ENCODE data around the gene UVRAG. TPM values are rescaled to one million over a fixed set of nuclear protein-coding genes. Genes with fewer than 3 reads are reported as not detected.
"Not testable (repeated sequence)": the region's sequence is repeated elsewhere in the genome, so short reads cannot be mapped to it uniquely, and the experiment has no call there.

Gene UVRAG
- total RNA-seq, 1 donor from 2014 or later, result 14.1 TPM

GRCh38 chr11:75868990-75869389, 54.0 kb downstream of the UVRAG start:
- H3K27me3 ChIP-seq (ENCODE audit: control insufficient read depth in 3 of 3, insufficient read depth in 3 of 3, low read length in 3 of 3), result no peaks in the 10 kb centered on the region
- peaks cover 6 to 14% (median 7%) of the 10 kb centered on the region in 3 donors for H3K4me1 ChIP-seq (ENCODE audit: control insufficient read depth in 3 of 3, insufficient read depth in 3 of 3, low read length in 3 of 3)
- no peak overlapping the region for H3K9ac ChIP-seq (ENCODE audit: low read depth in 1 of 3, low read length in 3 of 3)
- H3K36me3 ChIP-seq (ENCODE audit: control insufficient read depth in 3 of 3, insufficient read depth in 3 of 3, low read length in 3 of 3), result no peaks in the 10 kb centered on the region
- no peaks in the 10 kb centered on the region for H3K9me3 ChIP-seq (ENCODE audit: control insufficient read depth in 3 of 3, low read length in 3 of 3)
- H3K4me3 ChIP-seq (ENCODE audit: low read length in 3 of 3), result no peak overlapping the region
- H3K27ac ChIP-seq (ENCODE audit: low read depth, low read length), result no peak overlapping the region

GRCh38 chr11:75869661-75870455, 54.8 kb downstream of the UVRAG start:
- H3K27me3 ChIP-seq (ENCODE audit: control insufficient read depth in 3 of 3, insufficient read depth in 3 of 3, low read length in 3 of 3), result no peaks in the 10 kb centered on the region
- H3K36me3 ChIP-seq (ENCODE audit: control insufficient read depth in 3 of 3, insufficient read depth in 3 of 3, low read length in 3 of 3), result no peaks in the 10 kb centered on the region
- H3K4me1 ChIP-seq (ENCODE audit: control insufficient read depth in 3 of 3, insufficient read depth in 3 of 3, low read length in 3 of 3), result peaks cover 6 to 14% (median 7%) of the 10 kb centered on the region in 3 donors
- no peak overlapping the region for H3K4me3 ChIP-seq (ENCODE audit: low read length in 3 of 3)
- H3K9ac ChIP-seq (ENCODE audit: low read depth in 1 of 3, low read length in 3 of 3), result no peak overlapping the region
- no peaks in the 10 kb centered on the region for H3K9me3 ChIP-seq (ENCODE audit: control insufficient read depth in 3 of 3, low read length in 3 of 3)
- H3K27ac ChIP-seq (ENCODE audit: low read depth, low read length), result no peak overlapping the region

GRCh38 chr11:75872887-75873416, 57.9 kb downstream of the UVRAG start:
- no peaks in the 10 kb centered on the region for H3K9me3 ChIP-seq (ENCODE audit: control insufficient read depth in 3 of 3, low read length in 3 of 3)
- no peak overlapping the region for H3K9ac ChIP-seq (ENCODE audit: low read depth in 1 of 3, low read length in 3 of 3)
- H3K27me3 ChIP-seq (ENCODE audit: control insufficient read depth in 3 of 3, insufficient read depth in 3 of 3, low read length in 3 of 3), result no peaks in the 10 kb centered on the region
- H3K4me3 ChIP-seq (ENCODE audit: low read length in 3 of 3), result no peak overlapping the region
- H3K4me1 ChIP-seq (ENCODE audit: control insufficient read depth in 3 of 3, insufficient read depth in 3 of 3, low read length in 3 of 3), result peaks cover 4 to 8% (median 5%) of the 10 kb centered on the region in 3 donors
- H3K27ac ChIP-seq (ENCODE audit: low read depth, low read length), result no peak overlapping the region
- H3K36me3 ChIP-seq (ENCODE audit: control insufficient read depth in 3 of 3, insufficient read depth in 3 of 3, low read length in 3 of 3), result no peaks in the 10 kb centered on the region

- no peak overlapping the region for H3K27ac ChIP-seq (ENCODE audit: low read depth, low read length)
Measured at GRCh38 chr11:75873417-75874221, 58.6 kb downstream of the UVRAG start.

GRCh38 chr11:75874684-75875341, 59.8 kb downstream of the UVRAG start:
- Histone ChIP-seq H3K9me3 (ENCODE audit: control insufficient read depth in 3 of 3, low read length in 3 of 3) (no peaks in the 10 kb centered on the region), H3K4me1 (ENCODE audit: control insufficient read depth in 3 of 3, insufficient read depth in 3 of 3, low read length in 3 of 3) (no peaks in the 10 kb centered on the region), H3K9ac (ENCODE audit: low read depth in 1 of 3, low read length in 3 of 3) (no peak overlapping the region), H3K36me3 (ENCODE audit: control insufficient read depth in 3 of 3, insufficient read depth in 3 of 3, low read length in 3 of 3) (no peaks in the 10 kb centered on the region), H3K27ac (ENCODE audit: low read depth, low read length) (no peak overlapping the region), H3K27me3 (ENCODE audit: control insufficient read depth in 3 of 3, insufficient read depth in 3 of 3, low read length in 3 of 3) (no peaks in the 10 kb centered on the region), H3K4me3 (ENCODE audit: low read length in 3 of 3) (no peak overlapping the region)

More at GRCh38 chr11:75873417-75874221, 58.6 kb downstream of the UVRAG start:
- no peak overlapping the region for H3K4me3 ChIP-seq (ENCODE audit: low read length in 3 of 3)
- H3K27me3 ChIP-seq (ENCODE audit: control insufficient read depth in 3 of 3, insufficient read depth in 3 of 3, low read length in 3 of 3), result no peaks in the 10 kb centered on the region
- peaks cover 0 to 3% (median 0%) of the 10 kb centered on the region in 3 donors for H3K4me1 ChIP-seq (ENCODE audit: control insufficient read depth in 3 of 3, insufficient read depth in 3 of 3, low read length in 3 of 3)
- no peaks in the 10 kb centered on the region for H3K36me3 ChIP-seq (ENCODE audit: control insufficient read depth in 3 of 3, insufficient read depth in 3 of 3, low read length in 3 of 3)
- H3K9me3 ChIP-seq (ENCODE audit: control insufficient read depth in 3 of 3, low read length in 3 of 3), result no peaks in the 10 kb centered on the region
- H3K9ac ChIP-seq (ENCODE audit: low read depth in 1 of 3, low read length in 3 of 3), result no peak overlapping the region

GRCh38 chr11:75877327-75877726, 62.3 kb downstream of the UVRAG start:
- H3K27me3 ChIP-seq (ENCODE audit: control insufficient read depth in 3 of 3, insufficient read depth in 3 of 3, low read length in 3 of 3); H3K36me3 ChIP-seq (ENCODE audit: control insufficient read depth in 3 of 3, insufficient read depth in 3 of 3, low read length in 3 of 3); H3K4me3 ChIP-seq (ENCODE audit: low read length in 3 of 3): not testable (repeated sequence)

GRCh38 chr11:75877931-75878330, 62.9 kb downstream of the UVRAG start:
- not testable (repeated sequence) for H3K36me3 ChIP-seq (ENCODE audit: control insufficient read depth in 3 of 3, insufficient read depth in 3 of 3, low read length in 3 of 3); H3K9ac ChIP-seq (ENCODE audit: low read depth in 1 of 3, low read length in 3 of 3); H3K27me3 ChIP-seq (ENCODE audit: control insufficient read depth in 3 of 3, insufficient read depth in 3 of 3, low read length in 3 of 3); H3K4me3 ChIP-seq (ENCODE audit: low read length in 3 of 3); H3K9me3 ChIP-seq (ENCODE audit: control insufficient read depth in 3 of 3, low read length in 3 of 3); H3K4me1 ChIP-seq (ENCODE audit: control insufficient read depth in 3 of 3, insufficient read depth in 3 of 3, low read length in 3 of 3); H3K27ac ChIP-seq (ENCODE audit: low read depth, low read length)

More at GRCh38 chr11:75877327-75877726, 62.3 kb downstream of the UVRAG start:
- H3K27ac ChIP-seq (ENCODE audit: low read depth, low read length); H3K9me3 ChIP-seq (ENCODE audit: control insufficient read depth in 3 of 3, low read length in 3 of 3); H3K4me1 ChIP-seq (ENCODE audit: control insufficient read depth in 3 of 3, insufficient read depth in 3 of 3, low read length in 3 of 3); H3K9ac ChIP-seq (ENCODE audit: low read depth in 1 of 3, low read length in 3 of 3): not testable (repeated sequence)

- no peak overlapping the region for H3K4me3 ChIP-seq (ENCODE audit: low read length in 3 of 3)
- H3K9me3 ChIP-seq (ENCODE audit: control insufficient read depth in 3 of 3, low read length in 3 of 3), result no peaks in the 10 kb centered on the region
- H3K4me1 ChIP-seq (ENCODE audit: control insufficient read depth in 3 of 3, insufficient read depth in 3 of 3, low read length in 3 of 3), result no peaks in the 10 kb centered on the region
- H3K36me3 ChIP-seq (ENCODE audit: control insufficient read depth in 3 of 3, insufficient read depth in 3 of 3, low read length in 3 of 3), result peaks cover 0 to 3% (median 0%) of the 10 kb centered on the region in 3 donors
- H3K27ac ChIP-seq (ENCODE audit: low read depth, low read length), result no peak overlapping the region
- no peaks in the 10 kb centered on the region for H3K27me3 ChIP-seq (ENCODE audit: control insufficient read depth in 3 of 3, insufficient read depth in 3 of 3, low read length in 3 of 3)
- no peak overlapping the region for H3K9ac ChIP-seq (ENCODE audit: low read depth in 1 of 3, low read length in 3 of 3)
Measured at GRCh38 chr11:75878933-75879332, 63.9 kb downstream of the UVRAG start.

- H3K4me1 ChIP-seq (ENCODE audit: control insufficient read depth in 3 of 3, insufficient read depth in 3 of 3, low read length in 3 of 3), result no peaks in the 10 kb centered on the region
- no peaks in the 10 kb centered on the region for H3K9me3 ChIP-seq (ENCODE audit: control insufficient read depth in 3 of 3, low read length in 3 of 3)
- no peaks in the 10 kb centered on the region for H3K27me3 ChIP-seq (ENCODE audit: control insufficient read depth in 3 of 3, insufficient read depth in 3 of 3, low read length in 3 of 3)
- peaks cover 0 to 3% (median 0%) of the 10 kb centered on the region in 3 donors for H3K36me3 ChIP-seq (ENCODE audit: control insufficient read depth in 3 of 3, insufficient read depth in 3 of 3, low read length in 3 of 3)
- H3K4me3 ChIP-seq (ENCODE audit: low read length in 3 of 3), result no peak overlapping the region
- no peak overlapping the region for H3K27ac ChIP-seq (ENCODE audit: low read depth, low read length)
- no peak overlapping the region for H3K9ac ChIP-seq (ENCODE audit: low read depth in 1 of 3, low read length in 3 of 3)
Measured at GRCh38 chr11:75879737-75880136, 64.7 kb downstream of the UVRAG start.

All from skeletal muscle tissue (tissue), 4 donors.